Mesenteric fat pad (tissue), 1 donor: ENCODE results near the gene ZNF532. TPM values are rescaled to one million over a fixed set of nuclear protein-coding genes. Genes with fewer than 3 reads are reported as not detected.

Experiments used
- DNase-seq: peaks from one replicate; pipeline ENCODE4 v3.0.0-alpha.2; 2020; ENCODE audit warnings: low spot score
- total RNA-seq: library from RNA; stranded (reverse); fragmentation: NEBNext Ultra II Directional; extraction: Animal tissue kit (Norgen Biotek cat#: 25700); gene quantifications from one replicate; pipeline ENCODE4 v1.2.1, GENCODE V29; 2021
- donor health status: DM: yes; HTN: yes; CAD: no.

ZNF532 gene
- total RNA-seq, 1 donor from 2014 or later: 46.6 TPM

DNA sequence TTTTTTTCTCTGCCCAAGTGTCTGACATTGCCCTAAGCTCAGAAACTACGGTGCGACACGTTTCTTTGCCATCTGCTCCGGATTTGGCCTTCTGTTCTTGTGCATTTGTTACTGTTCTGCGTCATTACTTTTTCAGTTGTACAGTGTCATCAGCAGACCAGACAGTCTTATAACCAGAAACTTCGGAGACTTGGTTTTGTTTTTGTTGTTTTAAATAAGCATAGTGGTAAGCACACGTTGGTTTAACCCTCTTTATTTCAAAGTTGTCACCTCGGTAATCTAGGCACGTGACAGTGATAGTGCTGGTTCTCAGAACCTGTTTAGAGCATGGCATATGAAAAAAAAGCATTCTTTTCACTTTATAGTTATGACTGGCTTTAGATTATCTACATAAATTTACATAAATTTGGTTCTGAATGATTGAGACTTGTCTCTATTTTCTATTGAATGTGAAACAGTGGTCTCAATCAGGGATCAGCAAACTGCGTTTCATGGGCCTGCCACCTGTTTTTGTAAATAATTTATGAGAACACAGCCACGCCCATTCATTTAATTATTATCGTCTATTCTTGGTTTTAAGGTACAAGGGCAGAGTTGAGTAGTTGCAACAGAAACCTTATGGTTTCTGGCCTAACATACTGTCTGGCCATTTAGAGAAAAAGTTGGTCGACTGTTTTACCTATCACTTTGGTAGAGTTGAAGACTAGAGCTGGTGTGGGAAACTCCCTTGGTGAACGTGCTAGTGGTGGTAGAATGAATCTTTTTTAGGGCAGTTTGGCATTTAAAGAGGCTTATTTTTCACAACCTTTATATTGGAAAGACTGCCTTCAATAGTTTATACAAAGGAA is 106.5 kb downstream of the ZNF532 start:
- DNase-seq: no peak

DNA sequence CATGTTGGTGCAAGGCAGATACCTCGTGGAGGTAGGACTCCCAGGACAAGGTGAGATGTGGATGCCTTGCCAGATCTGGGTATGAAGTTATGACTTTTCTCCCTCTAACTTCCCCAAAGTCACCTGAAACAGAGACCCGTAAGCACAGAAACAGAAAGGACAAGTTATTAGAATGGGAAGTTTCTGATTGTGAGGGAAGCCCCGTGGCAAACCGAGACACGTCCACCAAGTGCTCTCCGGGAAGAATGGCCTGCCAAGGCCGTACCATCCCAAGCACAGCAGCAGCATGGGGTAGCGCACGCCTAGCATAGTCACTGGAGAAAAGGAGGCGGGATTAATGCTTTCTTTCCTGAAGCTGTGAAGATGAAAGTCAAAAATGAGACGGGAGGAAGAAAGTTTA is 110.6 kb downstream of the ZNF532 start:
- no peak for DNase-seq

GRCh38 chr18:58975781-58976180 is 111.1 kb downstream of the ZNF532 start:
- no peak for DNase-seq

- no peak for DNase-seq
Measured at GRCh38 chr18:58977223-58977622, 112.5 kb downstream of the ZNF532 start.

- DNase-seq: no peak
Measured at GRCh38 chr18:58977801-58978200, 113.1 kb downstream of the ZNF532 start.

DNA sequence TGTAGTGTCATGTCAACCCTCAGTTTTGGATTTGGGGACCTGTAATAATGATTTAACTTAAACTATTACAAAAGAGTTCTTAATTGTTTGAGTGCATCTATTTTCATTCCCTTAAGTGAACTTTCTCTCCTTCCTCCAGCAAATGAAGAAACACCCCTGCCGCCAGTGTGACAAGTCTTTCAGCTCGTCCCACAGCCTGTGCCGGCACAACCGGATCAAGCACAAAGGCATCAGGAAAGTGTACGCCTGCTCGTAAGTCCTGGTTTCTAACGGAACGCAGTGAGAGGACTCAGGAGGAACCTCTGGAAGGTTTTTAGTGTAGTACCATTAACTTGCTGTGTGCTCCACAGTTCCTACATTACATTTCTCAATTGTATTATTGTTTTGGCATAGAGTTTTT is 114.2 kb downstream of the ZNF532 start:
- no peak for DNase-seq

DNA sequence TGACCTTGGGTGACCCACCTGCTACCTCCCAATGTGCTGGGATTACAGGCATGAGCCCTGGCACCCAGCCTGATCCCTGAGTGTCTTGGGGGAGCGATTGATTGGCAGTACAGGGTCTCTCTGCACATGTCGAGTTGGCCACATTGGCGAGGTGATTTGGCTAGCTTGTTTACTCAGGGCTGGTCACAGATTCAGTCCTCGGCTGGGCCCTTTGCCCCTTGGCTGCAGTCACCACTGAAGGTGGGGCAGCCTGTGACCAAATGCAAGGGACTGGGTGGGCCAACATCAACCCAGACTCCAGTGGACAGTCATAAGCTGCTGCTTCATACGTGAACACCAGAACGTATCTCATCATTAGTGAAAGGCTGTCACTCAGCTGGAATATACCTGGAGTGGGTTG is 114.9 kb downstream of the ZNF532 start:
- DNase-seq: no peak

DNA sequence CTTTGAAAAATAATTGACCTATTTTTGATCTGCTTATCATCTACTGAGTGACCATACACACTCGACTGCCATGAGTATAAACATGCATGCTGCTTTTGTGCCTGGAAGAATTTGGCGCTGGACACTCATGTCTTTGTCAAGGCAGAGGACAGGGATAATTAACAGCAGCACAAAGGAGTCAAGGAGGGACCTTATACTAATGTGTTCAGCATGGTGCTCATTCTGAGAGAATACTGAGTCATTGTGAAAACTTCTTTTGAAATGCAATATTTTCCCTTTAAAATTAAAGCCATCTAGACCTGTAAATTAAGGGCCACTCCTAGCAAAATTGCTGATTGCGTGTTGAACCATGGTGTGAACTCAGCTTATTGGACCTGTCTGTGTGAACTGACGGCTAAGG is 116.3 kb downstream of the ZNF532 start:
- DNase-seq: no peak

DNA sequence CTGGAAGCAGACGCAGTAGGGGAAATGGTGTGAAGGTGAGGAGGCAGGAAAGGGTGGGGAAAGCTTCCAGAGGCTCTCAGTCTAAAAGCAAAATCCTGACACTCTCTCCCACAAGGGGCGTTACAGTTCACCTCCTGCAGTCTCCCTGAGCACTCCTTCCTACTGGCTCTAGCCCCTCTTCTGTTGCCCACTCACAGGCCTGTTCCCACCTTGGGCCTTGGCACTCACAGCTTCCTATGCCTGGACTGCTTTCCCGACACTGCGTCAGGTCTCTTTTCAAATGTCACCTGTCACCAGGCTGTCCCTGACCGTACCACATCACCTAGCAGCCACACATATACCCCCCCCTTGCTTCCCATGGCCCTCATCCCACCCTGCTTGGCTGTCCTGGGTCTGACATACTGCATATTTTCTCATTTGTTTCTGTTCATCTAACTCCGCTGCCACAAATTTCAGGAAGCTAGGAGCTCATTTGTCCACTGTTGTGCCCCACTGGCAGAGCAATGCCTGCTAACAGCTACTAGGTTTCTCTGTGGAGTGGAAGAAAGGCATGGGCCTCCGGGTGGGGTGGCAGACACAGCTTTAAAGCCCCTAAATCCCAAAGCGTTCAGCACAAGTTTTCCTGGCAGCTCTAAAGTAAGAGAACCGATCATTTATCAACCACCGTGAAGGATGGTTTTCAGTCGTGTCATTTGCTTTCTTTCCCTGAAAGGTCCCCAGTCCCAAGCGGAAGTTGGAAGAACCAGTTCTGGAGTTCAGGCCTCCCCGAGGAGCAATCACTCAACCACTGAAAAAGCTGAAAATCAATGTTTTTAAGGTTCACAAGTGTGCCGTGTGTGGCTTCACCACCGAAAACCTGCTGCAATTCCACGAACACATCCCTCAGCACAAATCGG is 118.8 kb downstream of the ZNF532 start:
- no peak for DNase-seq

- DNase-seq: no peak
Measured at GRCh38 chr18:58988600-58988999, 123.9 kb downstream of the ZNF532 start.

DNA sequence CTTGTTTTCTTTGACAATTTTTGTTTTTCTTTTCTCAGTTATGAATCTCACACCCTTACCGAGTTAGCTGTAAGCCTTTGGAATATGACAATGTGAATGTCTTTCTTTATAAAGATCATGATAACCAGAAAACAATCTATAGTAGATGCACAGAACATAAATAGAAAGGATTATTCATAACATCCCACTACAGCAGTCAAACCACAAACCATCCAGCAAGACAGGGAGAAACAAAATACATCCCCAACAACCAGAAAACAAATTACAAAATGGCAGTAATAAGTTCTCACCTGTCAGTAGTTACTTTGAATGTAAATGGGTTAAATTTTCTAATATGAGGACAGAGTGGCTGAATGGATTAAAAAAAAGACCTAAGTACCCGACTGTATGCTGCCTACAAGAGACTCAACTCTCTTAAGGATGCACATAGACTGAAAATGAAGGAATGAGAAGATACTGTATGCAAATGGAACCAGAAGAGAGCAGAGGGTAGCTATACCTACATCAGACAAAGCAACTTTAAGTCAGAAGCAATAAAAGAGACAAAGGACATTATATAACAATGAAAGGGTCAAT is 124.6 kb downstream of the ZNF532 start:
- no peak for DNase-seq

DNA sequence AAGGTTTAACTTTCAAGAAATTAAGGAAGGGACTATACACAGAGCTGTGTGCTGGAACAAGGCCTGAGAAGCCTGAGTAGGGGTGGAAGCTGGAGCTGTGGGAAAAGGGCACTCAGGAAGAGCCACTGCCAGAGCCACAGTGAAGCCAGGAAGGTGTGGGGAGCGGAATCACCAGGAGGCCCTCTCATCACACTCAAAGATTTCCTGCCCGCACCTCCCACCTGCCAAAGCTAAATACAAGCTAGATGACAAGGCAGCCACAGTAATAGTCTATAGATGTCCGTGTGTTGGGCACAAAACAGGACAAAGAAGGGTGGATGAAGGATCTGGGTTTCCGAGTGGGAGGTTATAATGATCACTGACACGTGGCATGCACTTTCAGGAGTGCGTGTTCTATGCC is 126.0 kb downstream of the ZNF532 start:
- DNase-seq: no peak

- no peak for DNase-seq
Measured at GRCh38 chr18:58991167-58991798, 126.6 kb downstream of the ZNF532 start.

GRCh38 chr18:58992301-58993231 is 127.9 kb downstream of the ZNF532 start:
- DNase-seq: no peak

- no peak for DNase-seq
Measured at GRCh38 chr18:58993260-58993659, 128.6 kb downstream of the ZNF532 start.

- no peak for DNase-seq
Measured at GRCh38 chr18:58995663-58996062, 131.0 kb downstream of the ZNF532 start.

- DNase-seq: no peak
Measured at GRCh38 chr18:58996131-58996641, 131.5 kb downstream of the ZNF532 start.

DNA sequence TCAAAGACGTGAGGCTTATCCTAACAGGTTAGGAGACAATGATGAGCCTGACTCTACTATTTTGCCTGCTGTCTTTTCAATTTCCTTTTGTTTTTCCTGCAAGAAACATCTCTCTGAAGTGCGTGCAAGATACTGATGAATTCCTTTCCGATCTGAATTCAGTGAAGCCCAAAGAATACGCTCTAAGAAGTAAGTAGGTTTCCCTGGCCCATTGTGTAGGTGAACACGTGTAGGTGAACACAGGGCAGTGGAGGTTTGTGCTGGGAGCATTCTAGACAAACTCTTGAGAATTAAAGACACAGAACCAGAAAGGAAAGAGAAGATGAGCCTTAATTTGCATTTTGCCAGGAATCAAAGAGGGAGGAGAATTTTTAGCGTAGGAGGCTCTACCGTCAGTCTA is 132.0 kb downstream of the ZNF532 start:
- DNase-seq: no peak

- DNase-seq: no peak
Measured at GRCh38 chr18:58997811-58998337, 133.2 kb downstream of the ZNF532 start.
